RPMI7951 (cell line): ENCODE results near the gene AURKA. TPM values are rescaled to one million over a fixed set of nuclear protein-coding genes. Genes with fewer than 3 reads are reported as not detected.

Experiments
- total RNA-seq: library from RNA; depleted of rRNA; stranded (reverse); fragments of >200 nt; shearing (Covaris generic); gene quantifications from 2 replicates; pipeline ENCODE4 v1.2.3, GENCODE V29; 2014; rRNA removed

Gene AURKA
- total RNA-seq, 1 experiment from 2014 or later = 231 TPM

Other genes with a start within 250 kb of the AURKA start
- gene MC3R, start 143.5 kb downstream of the AURKA start, total RNA-seq = not detected in 2 replicates
- 47.8 and 48.4 TPM in 2 replicates for gene FAM210B, start 33.2 kb downstream of the AURKA start, total RNA-seq
- 92.9 and 123 TPM in 2 replicates for gene CSTF1, start 430 bp upstream of the AURKA start, total RNA-seq
- 2.2 and 2.5 TPM in 2 replicates for gene CASS4, start 20.0 kb upstream of the AURKA start, total RNA-seq
- 142 and 177 TPM in 2 replicates for gene RTF2, start 76.4 kb upstream of the AURKA start, total RNA-seq
- gene FAM209A, start 132.5 kb upstream of the AURKA start, total RNA-seq = 0.12 TPM in 1 of 2 replicates, not detected in the other
- gene FAM209B, start 141.0 kb upstream of the AURKA start, total RNA-seq = not detected in 2 replicates
- 104 and 106 TPM in 2 replicates for gene TFAP2C, start 237.1 kb upstream of the AURKA start, total RNA-seq